Spleen (tissue), 11 donors: ENCODE results near the gene TRIM28. TPM values are rescaled to one million over a fixed set of nuclear protein-coding genes. Genes with fewer than 3 reads are reported as not detected.

Source experiments
- DNase-seq: peaks from one replicate; pipeline ENCODE4 v3.0.0-alpha.2; 2020
- H3K27ac ChIP-seq, 8 donors: fragments of 200-600 bp; sonication (generic) in 7 of 8; 1 replicate in 4 of 8; 2 replicates in 4 of 8; pipeline versions ENCODE4 v1.5.0 to v1.8.0; 2016 to 2021; ENCODE audit warnings: inconsistent platforms in 4 of 8, mild to moderate bottlenecking in 4 of 8, moderate library complexity in 1 of 8
- H3K27me3 ChIP-seq, 7 donors: fragments of 200-600 bp; sonication (generic) in 6 of 7; replicated peaks in 1 of 7; 1 replicate in 4 of 7; 2 replicates in 3 of 7; pipeline versions ENCODE4 v1.5.0 to v1.8.0; 2016 to 2021; ENCODE audit warnings: inconsistent platforms in 3 of 7, mild to moderate bottlenecking in 1 of 7
- H3K36me3 ChIP-seq, 6 donors: fragments of 200-600 bp; sonication (generic) in 5 of 6; 1 replicate in 4 of 6; 2 replicates in 2 of 6; pipeline versions ENCODE4 v1.5.0 to v1.8.0; 2016 to 2021; ENCODE audit warnings: inconsistent platforms in 2 of 6
- H3K4me1 ChIP-seq, 6 donors: fragments of 200-600 bp; sonication (generic) in 5 of 6; 1 replicate in 3 of 6; 2 replicates in 3 of 6; pipeline versions ENCODE4 v1.5.0 to v1.8.0; 2016 to 2021; ENCODE audit warnings: inconsistent platforms in 3 of 6
- H3K4me3 ChIP-seq, 8 donors: fragments of 200-600 bp; sonication (generic) in 7 of 8; 1 replicate in 4 of 8; 2 replicates in 4 of 8; pipeline versions ENCODE4 v1.5.0 to v1.8.0; 2016 to 2021; ENCODE audit warnings: inconsistent platforms in 4 of 8, mild to moderate bottlenecking in 4 of 8, moderate library complexity in 2 of 8
- H3K9me3 ChIP-seq, 8 donors: fragments of 200-600 bp; sonication (generic) in 7 of 8; 1 replicate in 4 of 8; 2 replicates in 4 of 8; pipeline versions ENCODE4 v1.5.0 to v1.8.0; 2016 to 2021; ENCODE audit warnings: inconsistent platforms in 4 of 8
- CTCF ChIP-seq, 11 experiments: fragments of 200-600 bp in 7 of 11; fragments of 450-650 bp in 4 of 11; sonication (generic) in 4 of 11; IDR thresholded peaks in 8 of 11; conservative IDR thresholded peaks in 3 of 11; 1 replicate in 7 of 11; 2 replicates in 4 of 11; pipeline versions ENCODE4 v1.4.0 to v1.8.0; 2016 to 2021; ENCODE audit warnings: antibody characterized with exemption in 11 of 11, inconsistent platforms in 4 of 11, mild to moderate bottlenecking in 1 of 11
- POLR2A ChIP-seq, 3 donors: fragments of 450-650 bp; IDR thresholded peaks; one replicate each; pipeline ENCODE4 v1.5.1; 2017; ENCODE audit warnings: antibody characterized with exemption in 3 of 3, mild to moderate bottlenecking in 1 of 3
- POLR2AphosphoS5 ChIP-seq, 3 donors: sonication (generic); formaldehyde crosslinking; IDR thresholded peaks; one replicate each; pipeline ENCODE4 v1.5.1; 2017; ENCODE audit warnings: antibody characterized with exemption in 3 of 3
- WGBS, 5 donors: extraction: QIAGEN DNeasy Blood & Tissue Kit in 3 of 5; methylation state at CpG; one replicate each; pipeline versions ENCODE4 v1.1.5 to v1.1.7; 2013 to 2018; 5-methylcytosine and 5-hydroxymethylcytosine counted together
- intact Hi-C: fragments of 100-400 bp; cut with DNase I; formaldehyde crosslinking; loops from one replicate; pipeline ENCODE4 v1.15.0; 2023; ENCODE audit warnings: low total_unique reads
- polyA plus RNA-seq, 3 donors: library from polyadenylated mRNA; stranded (reverse); fragments of 200-250 nt; gene quantifications; one replicate each; pipeline ENCODE4 v1.2.1, GENCODE V29; 2013
- total RNA-seq, 7 donors: library from RNA; depleted of rRNA in 3 of 7; stranded (reverse); fragments of >200 nt in 3 of 7; fragmentation: NEBNext Ultra II Directional in 4 of 7; extraction: Animal tissue kit (Norgen Biotek cat#: 25700) in 4 of 7; gene quantifications; one replicate each; pipeline versions ENCODE4 v1.1.0 to v1.2.1, GENCODE V29; 2016 to 2021
- donor health status: healthy with polysubstance abuse.
- donor health status: DM: no; HTN: no; CAD: no; lungs with moderate emphysema.
- donor health status: DM: no; HTN: no; CAD: no.
- donor health status: Bipolar disorder and iron deficiency.
- donor health status: healthy.
- donor health status: DM: no; HTN: no; CAD: no.
- donor health status: DM: yes; HTN: yes; CAD: no.

The TRIM28 gene
- total and polyA plus RNA-seq, 10 donors = 181 to 294 (median 232) TPM

GRCh38 chr19:58550362-58551122, 6.7 kb downstream of the TRIM28 start:
- H3K4me1 ChIP-seq = peaks cover 32 to 73% (median 46%) of the 10 kb centered on the region in 6 donors
- H3K9me3 ChIP-seq = no peaks in the 10 kb centered on the region
- 90 to 98% (median 96%) methylated on average over 12 to 13 of the region's 13 CpGs for WGBS, 5 donors
- TF ChIP-seq POLR2A (IDR thresholded peaks at IDR 0.05) (no peak), CTCF (IDR thresholded peaks at IDR 0.05 in 8 of 11, conservative IDR thresholded peaks at IDR 0.05 in 3 of 11) (no peak), POLR2AphosphoS5 (IDR thresholded peaks at IDR 0.05) (peak in 2 of 3 donors; percentile 54 to 69)
- peaks cover 14 to 88% (median 71%) of the 10 kb centered on the region in 6 donors for H3K36me3 ChIP-seq
- intact Hi-C loops = no loop called here
- no peaks in the 10 kb centered on the region for H3K27me3 ChIP-seq
- no peak for DNase-seq
- no peak overlapping the region for H3K27ac ChIP-seq
- no peak overlapping the region for H3K4me3 ChIP-seq

GRCh38 chr19:58551123-58551497, 7.2 kb downstream of the TRIM28 start:
- Histone ChIP-seq H3K4me1 (peaks cover 31 to 73% (median 46%) of the 10 kb centered on the region in 6 donors), H3K27me3 (no peaks in the 10 kb centered on the region), H3K4me3 (no peak overlapping the region), H3K9me3 (no peaks in the 10 kb centered on the region), H3K27ac (no peak overlapping the region), H3K36me3 (peaks cover 14 to 88% (median 75%) of the 10 kb centered on the region in 6 donors)
- DNase-seq = no peak
- intact Hi-C loops = no loop called here
- 50 to 63% (median 50%) methylated on average over 1 of the region's 1 CpG for WGBS, 5 donors
- TF ChIP-seq CTCF (IDR thresholded peaks at IDR 0.05 in 8 of 11, conservative IDR thresholded peaks at IDR 0.05 in 3 of 11) (no peak), POLR2A (IDR thresholded peaks at IDR 0.05) (no peak), POLR2AphosphoS5 (IDR thresholded peaks at IDR 0.05) (no peak)

GRCh38 chr19:58551577-58552471, 8.0 kb downstream of the TRIM28 start:
- H3K27me3 ChIP-seq = no peaks in the 10 kb centered on the region
- peaks cover 14 to 88% (median 79%) of the 10 kb centered on the region in 6 donors for H3K36me3 ChIP-seq
- H3K9me3 ChIP-seq = no peaks in the 10 kb centered on the region
- DNase-seq = no peak
- H3K27ac ChIP-seq = no peak overlapping the region
- no peak overlapping the region for H3K4me3 ChIP-seq
- no peak for TF ChIP-seq CTCF (IDR thresholded peaks at IDR 0.05 in 8 of 11, conservative IDR thresholded peaks at IDR 0.05 in 3 of 11)
- peak in 2 of 3 donors; percentile 50 to 53 for TF ChIP-seq POLR2AphosphoS5 (IDR thresholded peaks at IDR 0.05)
- 93 to 95% (median 94%) methylated on average over 17 to 18 of the region's 18 CpGs for WGBS, 5 donors
- H3K4me1 ChIP-seq = peaks cover 30 to 73% (median 46%) of the 10 kb centered on the region in 6 donors
- intact Hi-C loops = no loop called here

- Histone ChIP-seq H3K9me3 (no peaks in the 10 kb centered on the region), H3K4me1 (peaks cover 32 to 73% (median 47%) of the 10 kb centered on the region in 6 donors), H3K36me3 (peaks cover 14 to 83% (median 75%) of the 10 kb centered on the region in 6 donors), H3K4me3 (no peak overlapping the region), H3K27me3 (no peaks in the 10 kb centered on the region), H3K27ac (no peak overlapping the region)
- TF ChIP-seq POLR2A (IDR thresholded peaks at IDR 0.05) = no peak
- no peak for TF ChIP-seq CTCF (IDR thresholded peaks at IDR 0.05 in 8 of 11, conservative IDR thresholded peaks at IDR 0.05 in 3 of 11)
- TF ChIP-seq POLR2AphosphoS5 (IDR thresholded peaks at IDR 0.05) = no peak
- no peak for DNase-seq
- intact Hi-C loops = no loop called here
- 91 to 95% (median 92%) methylated on average over 2 of the region's 2 CpGs for WGBS, 5 donors
Observed at GRCh38 chr19:58552655-58553054, 8.8 kb downstream of the TRIM28 start.
